ENCODE results near the gene RAF1.

The RAF1 gene

DNA sequence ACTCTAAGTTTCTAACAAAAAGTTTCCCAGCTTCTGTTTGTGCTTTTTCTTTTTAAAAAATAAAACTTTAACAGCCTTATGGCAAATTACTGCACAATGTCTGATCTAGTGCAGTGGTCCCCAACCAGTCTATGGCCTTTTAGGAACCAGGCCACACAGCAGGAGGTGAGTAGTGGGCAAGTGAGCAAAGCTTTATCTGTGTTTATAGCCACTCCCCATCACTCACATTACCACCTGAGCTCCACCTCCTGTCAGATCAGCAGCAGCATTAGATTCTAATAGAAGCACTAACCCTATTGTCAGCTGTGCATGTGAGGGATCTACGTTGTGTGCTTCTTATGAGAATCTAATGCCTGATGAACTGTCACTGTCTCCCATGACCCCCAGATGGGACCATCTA lies 101.5 kb downstream of the RAF1 start:
- no peak for DNase-seq (ENCODE audit: low spot score)
- no peak overlapping the region for H3K27ac ChIP-seq
- TF ChIP-seq, protein P1, sequence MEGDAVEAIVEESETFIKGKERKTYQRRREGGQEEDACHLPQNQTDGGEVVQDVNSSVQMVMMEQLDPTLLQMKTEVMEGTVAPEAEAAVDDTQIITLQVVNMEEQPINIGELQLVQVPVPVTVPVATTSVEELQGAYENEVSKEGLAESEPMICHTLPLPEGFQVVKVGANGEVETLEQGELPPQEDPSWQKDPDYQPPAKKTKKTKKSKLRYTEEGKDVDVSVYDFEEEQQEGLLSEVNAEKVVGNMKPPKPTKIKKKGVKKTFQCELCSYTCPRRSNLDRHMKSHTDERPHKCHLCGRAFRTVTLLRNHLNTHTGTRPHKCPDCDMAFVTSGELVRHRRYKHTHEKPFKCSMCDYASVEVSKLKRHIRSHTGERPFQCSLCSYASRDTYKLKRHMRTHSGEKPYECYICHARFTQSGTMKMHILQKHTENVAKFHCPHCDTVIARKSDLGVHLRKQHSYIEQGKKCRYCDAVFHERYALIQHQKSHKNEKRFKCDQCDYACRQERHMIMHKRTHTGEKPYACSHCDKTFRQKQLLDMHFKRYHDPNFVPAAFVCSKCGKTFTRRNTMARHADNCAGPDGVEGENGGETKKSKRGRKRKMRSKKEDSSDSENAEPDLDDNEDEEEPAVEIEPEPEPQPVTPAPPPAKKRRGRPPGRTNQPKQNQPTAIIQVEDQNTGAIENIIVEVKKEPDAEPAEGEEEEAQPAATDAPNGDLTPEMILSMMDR (IDR thresholded peaks at IDR 0.05) = no peak
- H3K4me3 ChIP-seq = no peak overlapping the region

DNA sequence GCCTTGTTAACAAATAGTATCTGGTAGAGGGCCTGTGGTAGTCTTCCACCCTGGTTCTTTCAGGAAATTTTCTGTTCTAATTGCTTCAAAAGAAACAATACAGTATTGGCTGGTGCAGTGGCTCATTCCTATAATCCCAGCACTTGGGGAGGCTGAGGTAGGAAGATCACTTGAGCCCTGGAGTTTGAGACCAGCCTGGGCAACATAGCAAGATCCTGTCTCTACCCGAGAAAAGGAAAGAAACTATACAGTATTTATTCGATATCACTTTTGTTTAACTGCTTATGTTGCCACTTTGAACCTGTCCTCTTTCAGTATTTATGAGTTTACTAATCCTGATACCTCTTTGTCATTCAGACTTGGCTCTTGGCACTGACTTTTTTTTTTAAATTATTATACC lies 102.5 kb downstream of the RAF1 start:
- no peak for DNase-seq (ENCODE audit: low spot score)
- H3K4me3 ChIP-seq = no peak overlapping the region
- TF ChIP-seq, protein P1 (IDR thresholded peaks at IDR 0.05) = no peak
- no peak overlapping the region for H3K27ac ChIP-seq

DNA sequence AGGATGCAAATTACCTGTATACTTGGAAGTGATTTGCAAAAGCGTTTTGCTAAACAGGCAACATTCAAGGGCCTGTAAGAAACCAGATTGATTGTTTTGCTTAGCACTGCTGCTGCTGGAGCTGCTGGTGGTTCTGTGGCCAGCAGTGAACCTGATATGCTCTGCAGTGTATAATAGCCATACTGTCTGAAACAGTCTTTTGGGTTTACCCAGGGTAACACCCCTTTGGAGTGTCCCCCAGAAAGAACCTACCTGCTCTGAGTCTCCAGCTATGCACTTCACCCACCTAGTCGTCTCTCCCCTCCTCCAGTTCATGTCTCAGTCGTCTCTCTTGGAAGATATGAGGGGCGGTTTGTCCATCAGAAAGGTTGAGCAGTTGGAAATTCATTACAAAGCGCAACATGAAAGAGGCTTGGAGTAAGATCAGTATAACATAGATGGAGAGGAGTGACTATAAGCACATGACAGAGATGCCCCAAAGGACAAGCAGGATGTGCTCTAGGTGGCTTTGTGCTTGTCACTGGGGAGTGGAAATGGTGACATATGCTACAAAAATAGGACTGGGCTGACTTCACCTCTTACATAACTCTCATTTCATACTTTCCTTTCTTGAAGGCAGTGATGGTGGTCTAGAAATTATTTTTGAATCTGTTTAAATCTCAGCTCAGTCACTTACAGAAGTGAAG lies 103.3 kb downstream of the RAF1 start:
- Histone ChIP-seq H3K27ac (no peak overlapping the region), H3K4me3 (no peak overlapping the region)
- DNase-seq (ENCODE audit: low spot score) = no peak
- TF ChIP-seq, protein P1 (IDR thresholded peaks at IDR 0.05) = no peak

DNA sequence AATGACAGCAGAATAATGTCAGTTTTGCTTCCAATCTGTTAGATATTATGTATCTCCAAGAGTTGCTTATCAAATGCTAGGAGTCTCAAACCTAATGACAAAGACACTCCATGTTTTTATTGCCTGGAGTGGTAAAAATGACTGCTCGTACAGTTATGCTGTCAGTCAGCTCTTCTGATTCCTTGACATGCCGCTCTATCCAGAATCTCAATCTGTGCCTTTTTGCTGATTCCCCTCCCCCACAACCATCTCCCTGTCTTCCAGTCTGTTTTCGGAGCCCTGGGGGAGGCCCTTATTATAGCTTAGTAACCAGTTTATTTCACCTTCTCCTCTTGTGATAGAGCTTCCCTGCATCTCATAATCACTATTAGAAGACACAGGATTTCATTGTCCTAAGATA lies 104.4 kb downstream of the RAF1 start:
- Histone ChIP-seq H3K4me3 (no peak overlapping the region), H3K27ac (no peak overlapping the region)
- TF ChIP-seq, protein P1 (IDR thresholded peaks at IDR 0.05) = no peak
- no peak for DNase-seq (ENCODE audit: low spot score)

- no peak for DNase-seq (ENCODE audit: low spot score)
- Histone ChIP-seq H3K27ac (no peak overlapping the region), H3K4me3 (peak overlapping the region; percentile 91)
- TF ChIP-seq, protein P1 (IDR thresholded peaks at IDR 0.05) = no peak
These were observed 105.2 kb downstream of the RAF1 start for GRCh38 chr3:12558706-12559105.

DNA sequence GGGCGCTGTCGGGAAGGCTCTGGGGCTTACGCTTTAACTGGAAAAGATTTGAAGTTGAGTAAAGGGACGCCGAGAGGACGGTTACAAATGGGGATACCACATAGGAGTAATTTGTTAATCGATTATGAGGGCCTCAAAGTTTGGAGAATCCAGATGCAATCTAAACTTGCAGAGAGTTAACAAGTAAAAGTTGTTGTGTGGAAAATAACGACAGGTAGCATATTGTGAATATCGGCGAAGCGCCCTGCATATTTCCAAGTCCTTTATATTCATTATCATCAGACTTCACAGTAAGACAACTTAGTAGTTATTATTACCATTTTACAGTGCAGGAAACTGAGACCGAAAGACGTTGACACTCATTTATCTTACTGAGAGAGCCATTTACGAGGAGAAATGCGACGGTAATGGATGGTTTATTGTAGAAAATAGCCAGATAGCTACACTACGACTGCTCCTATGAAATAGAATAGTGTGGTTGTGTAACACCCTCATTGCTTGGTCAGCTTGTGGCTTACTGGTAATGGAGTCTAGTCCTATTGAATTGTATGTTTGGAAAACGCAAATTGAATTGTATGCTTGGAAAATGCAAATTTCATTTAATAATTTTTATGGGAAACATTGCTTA lies 106.3 kb downstream of the RAF1 start:
- TF ChIP-seq, protein P1 (IDR thresholded peaks at IDR 0.05) = no peak
- H3K4me3 ChIP-seq = peak overlapping the region; percentile 91
- H3K27ac ChIP-seq = peak overlapping the region; percentile 83 to 96
- DNase-seq (ENCODE audit: low spot score) = no peak
